ENCODE measurements around the gene XYLT1. TPM values are rescaled to one million over a fixed set of nuclear protein-coding genes. Genes with fewer than 3 reads are reported as not detected.

XYLT1 gene
- total RNA-seq, 1 experiment from 2014 or later: not detected

- no peaks in the 10 kb centered on the region for H4K20me1 ChIP-seq (ENCODE audit: low read length)
- no peaks in the 10 kb centered on the region for H3K27me3 ChIP-seq (ENCODE audit: low read length)
- no peak overlapping the region for H2AFZ ChIP-seq (ENCODE audit: low read length)
- no peaks in the 10 kb centered on the region for H3K4me1 ChIP-seq (ENCODE audit: insufficient read depth, low read length)
- POLR2A ChIA-PET (ENCODE audit: unreplicated experiment): no interaction called here
- CTCF ChIA-PET: no interaction called here
- H3K79me2 ChIP-seq (ENCODE audit: low read length): no peaks in the 10 kb centered on the region
- no TSS peak for BruUV-seq (replicated peaks)
- ATAC-seq (no peak), DNase-seq (no peak)
- no peaks in the 10 kb centered on the region for H3K9me2 ChIP-seq (replicated peaks; ENCODE audit: low read length)
- no peaks in the 10 kb centered on the region for H3K9me3 ChIP-seq (ENCODE audit: low read length)
- no peak overlapping the region for H3K4me3 ChIP-seq (ENCODE audit: low read length)
- TF ChIP-seq, protein P1, sequence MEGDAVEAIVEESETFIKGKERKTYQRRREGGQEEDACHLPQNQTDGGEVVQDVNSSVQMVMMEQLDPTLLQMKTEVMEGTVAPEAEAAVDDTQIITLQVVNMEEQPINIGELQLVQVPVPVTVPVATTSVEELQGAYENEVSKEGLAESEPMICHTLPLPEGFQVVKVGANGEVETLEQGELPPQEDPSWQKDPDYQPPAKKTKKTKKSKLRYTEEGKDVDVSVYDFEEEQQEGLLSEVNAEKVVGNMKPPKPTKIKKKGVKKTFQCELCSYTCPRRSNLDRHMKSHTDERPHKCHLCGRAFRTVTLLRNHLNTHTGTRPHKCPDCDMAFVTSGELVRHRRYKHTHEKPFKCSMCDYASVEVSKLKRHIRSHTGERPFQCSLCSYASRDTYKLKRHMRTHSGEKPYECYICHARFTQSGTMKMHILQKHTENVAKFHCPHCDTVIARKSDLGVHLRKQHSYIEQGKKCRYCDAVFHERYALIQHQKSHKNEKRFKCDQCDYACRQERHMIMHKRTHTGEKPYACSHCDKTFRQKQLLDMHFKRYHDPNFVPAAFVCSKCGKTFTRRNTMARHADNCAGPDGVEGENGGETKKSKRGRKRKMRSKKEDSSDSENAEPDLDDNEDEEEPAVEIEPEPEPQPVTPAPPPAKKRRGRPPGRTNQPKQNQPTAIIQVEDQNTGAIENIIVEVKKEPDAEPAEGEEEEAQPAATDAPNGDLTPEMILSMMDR (conservative IDR thresholded peaks at IDR 0.05; ENCODE audit: low read depth, low read length): no peak
- TF ChIP-seq EZH2phosphoT487 (IDR thresholded peaks at IDR 0.05; ENCODE audit: borderline replicate concordance, low read length) (no peak), EZH2 (IDR thresholded peaks at IDR 0.05; ENCODE audit: low read length, unreplicated experiment) (no peak)
- intact Hi-C loops (cut with micrococcal nuclease): no loop called here
- H3K9ac ChIP-seq (ENCODE audit: low read length): no peak overlapping the region
- no peak overlapping the region for H3K27ac ChIP-seq (ENCODE audit: low read length)
- no peaks in the 10 kb centered on the region for H3K36me3 ChIP-seq (ENCODE audit: low read depth, low read length)
- H3F3A ChIP-seq (ENCODE audit: low read length, unreplicated experiment): no peaks in the 10 kb centered on the region
- no peak overlapping the region for H3K4me2 ChIP-seq (ENCODE audit: low read length)
Observed at GRCh38 chr16:17459903-17460521, 10.7 kb downstream of the XYLT1 start.

- H3K9me3 ChIP-seq (ENCODE audit: low read length): no peaks in the 10 kb centered on the region
- H3F3A ChIP-seq (ENCODE audit: low read length, unreplicated experiment): no peaks in the 10 kb centered on the region
- no peak for DNase-seq
- H3K79me2 ChIP-seq (ENCODE audit: low read length): no peaks in the 10 kb centered on the region
- no peak for TF ChIP-seq EZH2phosphoT487 (IDR thresholded peaks at IDR 0.05; ENCODE audit: borderline replicate concordance, low read length)
- no peak for TF ChIP-seq EZH2 (IDR thresholded peaks at IDR 0.05; ENCODE audit: low read length, unreplicated experiment)
- TF ChIP-seq, protein P1 (conservative IDR thresholded peaks at IDR 0.05; ENCODE audit: low read depth, low read length): no peak
- no peak for ATAC-seq
- POLR2A ChIA-PET (ENCODE audit: unreplicated experiment): no interaction called here
- no peak overlapping the region for H3K4me3 ChIP-seq (ENCODE audit: low read length)
- H4K20me1 ChIP-seq (ENCODE audit: low read length): no peaks in the 10 kb centered on the region
- CTCF ChIA-PET: no interaction called here
- no peak overlapping the region for H3K27ac ChIP-seq (ENCODE audit: low read length)
- H3K4me1 ChIP-seq (ENCODE audit: insufficient read depth, low read length): no peaks in the 10 kb centered on the region
- no peaks in the 10 kb centered on the region for H3K9me2 ChIP-seq (replicated peaks; ENCODE audit: low read length)
- no peaks in the 10 kb centered on the region for H3K36me3 ChIP-seq (ENCODE audit: low read depth, low read length)
- H2AFZ ChIP-seq (ENCODE audit: low read length): no peak overlapping the region
- BruUV-seq (replicated peaks): no TSS peak
- H3K27me3 ChIP-seq (ENCODE audit: low read length): no peaks in the 10 kb centered on the region
- intact Hi-C loops (cut with micrococcal nuclease): no loop called here
- H3K9ac ChIP-seq (ENCODE audit: low read length): no peak overlapping the region
- H3K4me2 ChIP-seq (ENCODE audit: low read length): no peak overlapping the region
Observed at GRCh38 chr16:17457997-17458396, 12.8 kb downstream of the XYLT1 start.

DNA sequence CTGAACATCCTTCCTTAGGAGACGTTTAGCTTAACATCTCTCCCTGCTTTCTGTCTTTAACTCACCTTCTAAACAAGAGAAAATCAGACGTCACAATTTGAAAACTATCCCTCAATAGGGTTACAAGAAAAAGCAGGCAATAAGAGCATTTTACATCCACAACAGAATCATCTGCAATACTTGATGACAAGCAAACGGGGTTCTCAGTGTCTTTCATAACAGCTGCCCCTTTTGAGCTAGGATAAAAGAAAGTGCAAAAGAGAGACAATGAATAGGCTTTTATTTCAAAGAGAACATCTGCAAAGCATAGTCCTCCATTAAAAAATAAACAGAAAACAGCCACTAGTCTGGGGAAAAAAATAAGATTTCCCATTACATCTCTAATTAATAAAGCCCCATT is 13.2 kb downstream of the XYLT1 start:
- BruUV-seq (replicated peaks): no TSS peak
- no peaks in the 10 kb centered on the region for H4K20me1 ChIP-seq (ENCODE audit: low read length)
- H3K4me3 ChIP-seq (ENCODE audit: low read length): no peak overlapping the region
- H3K9me2 ChIP-seq (replicated peaks; ENCODE audit: low read length): no peaks in the 10 kb centered on the region
- TF ChIP-seq, protein P1 (conservative IDR thresholded peaks at IDR 0.05; ENCODE audit: low read depth, low read length): no peak
- TF ChIP-seq EZH2phosphoT487 (IDR thresholded peaks at IDR 0.05; ENCODE audit: borderline replicate concordance, low read length) (no peak), EZH2 (IDR thresholded peaks at IDR 0.05; ENCODE audit: low read length, unreplicated experiment) (no peak)
- no peaks in the 10 kb centered on the region for H3K4me1 ChIP-seq (ENCODE audit: insufficient read depth, low read length)
- no peak overlapping the region for H3K27ac ChIP-seq (ENCODE audit: low read length)
- no peaks in the 10 kb centered on the region for H3K27me3 ChIP-seq (ENCODE audit: low read length)
- DNase-seq (no peak), ATAC-seq (no peak)
- intact Hi-C loops (cut with micrococcal nuclease): no loop called here
- ChIA-PET CTCF (no interaction called here), POLR2A (ENCODE audit: unreplicated experiment) (no interaction called here)
- no peaks in the 10 kb centered on the region for H3F3A ChIP-seq (ENCODE audit: low read length, unreplicated experiment)
- no peaks in the 10 kb centered on the region for H3K79me2 ChIP-seq (ENCODE audit: low read length)
- no peak overlapping the region for H3K9ac ChIP-seq (ENCODE audit: low read length)
- no peaks in the 10 kb centered on the region for H3K9me3 ChIP-seq (ENCODE audit: low read length)
- no peak overlapping the region for H2AFZ ChIP-seq (ENCODE audit: low read length)
- H3K4me2 ChIP-seq (ENCODE audit: low read length): no peak overlapping the region
- H3K36me3 ChIP-seq (ENCODE audit: low read depth, low read length): no peaks in the 10 kb centered on the region
